ENCODE measurements around the gene OR1K1.
"Not testable (repeated sequence)": the region's sequence is repeated elsewhere in the genome, so short reads cannot be mapped to it uniquely, and the experiment has no call there.

- TF ChIP-seq POLR2A (IDR thresholded peaks at IDR 0.05; ENCODE audit: low read depth, low read length); CTCF (IDR thresholded peaks at IDR 0.05; ENCODE audit: extremely low read depth in 1 of 2, insufficient read depth in 1 of 2, low read depth in 1 of 2, low read length in 2 of 2); GATA2 (IDR thresholded peaks at IDR 0.05; ENCODE audit: insufficient read depth, insufficient read length, low read depth, low read length); POLR2AphosphoS5 (IDR thresholded peaks at IDR 0.05; ENCODE audit: insufficient read depth, low read depth, low read length); EZH2 (IDR thresholded peaks at IDR 0.05; ENCODE audit: borderline replicate concordance, low read depth, low read length, severe bottlenecking); FOS (IDR thresholded peaks at IDR 0.05; ENCODE audit: borderline replicate concordance, insufficient read depth, low read length): not testable (repeated sequence)
Measured at GRCh38 chr9:122828965-122829284, 29.0 kb downstream of the OR1K1 start.

Measured in endothelial cell of umbilical vein (primary cell).